DMS153 treated with DMSO at 0.1 percent for 48 hours (cell line): ENCODE data around the gene UBE2N.
"Not testable (repeated sequence)": the region's sequence is repeated elsewhere in the genome, so short reads cannot be mapped to it uniquely, and the experiment has no call there.

Experiments used
- DNase-seq: peaks from one replicate; lab custom pipeline; 2025; ENCODE audit not compliant: unreplicated experiment; lab: John Stamatoyannopoulos, UW

The UBE2N gene

GRCh38 chr12:93381976-93382437 is 59.7 kb downstream of the UBE2N start:
- not testable (repeated sequence) for DNase-seq

GRCh38 chr12:93381161-93381975 is 60.4 kb downstream of the UBE2N start:
- DNase-seq, result no peak

- peak; percentile 42 for DNase-seq
Observed at GRCh38 chr12:93380480-93381121, 61.1 kb downstream of the UBE2N start.

GRCh38 chr12:93379981-93380361 is 61.8 kb downstream of the UBE2N start:
- no peak for DNase-seq

- DNase-seq, result peak; percentile 53
Observed at GRCh38 chr12:93379326-93379980, 62.3 kb downstream of the UBE2N start.

GRCh38 chr12:93378998-93379325 is 62.8 kb downstream of the UBE2N start:
- no peak for DNase-seq

- DNase-seq, result peak; percentile 37
Observed at GRCh38 chr12:93378196-93378997, 63.4 kb downstream of the UBE2N start.

- DNase-seq, result peak; percentile 75
Observed at GRCh38 chr12:93377252-93378195, 64.2 kb downstream of the UBE2N start, which contains the start of gene NUDT4. NUDT4 (plus strand) TSS chr12:93377925; CDS start chr12:93378323, 398 bp downstream.

GRCh38 chr12:93376436-93377251 is 65.1 kb downstream of the UBE2N start:
- DNase-seq, result no peak

- no peak for DNase-seq
Observed at GRCh38 chr12:93375906-93376305, 65.8 kb downstream of the UBE2N start.

- no peak for DNase-seq
Observed at GRCh38 chr12:93373961-93374656, 67.6 kb downstream of the UBE2N start.

GRCh38 chr12:93370947-93371346 is 70.8 kb downstream of the UBE2N start:
- DNase-seq, result no peak

GRCh38 chr12:93369505-93369904 is 72.2 kb downstream of the UBE2N start:
- no peak for DNase-seq

- no peak for DNase-seq
Observed at GRCh38 chr12:93368766-93369165, 73.0 kb downstream of the UBE2N start.

- no peak for DNase-seq
Observed at GRCh38 chr12:93366422-93366821, 75.3 kb downstream of the UBE2N start.

- DNase-seq, result no peak
Observed at GRCh38 chr12:93365616-93366405, 75.9 kb downstream of the UBE2N start.

GRCh38 chr12:93363841-93364297 is 77.9 kb downstream of the UBE2N start:
- DNase-seq, result no peak
